ENCODE measurements around the gene POGK.
"Not testable (repeated sequence)": the region's sequence is repeated elsewhere in the genome, so short reads cannot be mapped to it uniquely, and the experiment has no call there.

The POGK gene, protein sequence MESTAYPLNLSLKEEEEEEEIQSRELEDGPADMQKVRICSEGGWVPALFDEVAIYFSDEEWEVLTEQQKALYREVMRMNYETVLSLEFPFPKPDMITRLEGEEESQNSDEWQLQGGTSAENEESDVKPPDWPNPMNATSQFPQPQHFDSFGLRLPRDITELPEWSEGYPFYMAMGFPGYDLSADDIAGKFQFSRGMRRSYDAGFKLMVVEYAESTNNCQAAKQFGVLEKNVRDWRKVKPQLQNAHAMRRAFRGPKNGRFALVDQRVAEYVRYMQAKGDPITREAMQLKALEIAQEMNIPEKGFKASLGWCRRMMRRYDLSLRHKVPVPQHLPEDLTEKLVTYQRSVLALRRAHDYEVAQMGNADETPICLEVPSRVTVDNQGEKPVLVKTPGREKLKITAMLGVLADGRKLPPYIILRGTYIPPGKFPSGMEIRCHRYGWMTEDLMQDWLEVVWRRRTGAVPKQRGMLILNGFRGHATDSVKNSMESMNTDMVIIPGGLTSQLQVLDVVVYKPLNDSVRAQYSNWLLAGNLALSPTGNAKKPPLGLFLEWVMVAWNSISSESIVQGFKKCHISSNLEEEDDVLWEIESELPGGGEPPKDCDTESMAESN

DNA sequence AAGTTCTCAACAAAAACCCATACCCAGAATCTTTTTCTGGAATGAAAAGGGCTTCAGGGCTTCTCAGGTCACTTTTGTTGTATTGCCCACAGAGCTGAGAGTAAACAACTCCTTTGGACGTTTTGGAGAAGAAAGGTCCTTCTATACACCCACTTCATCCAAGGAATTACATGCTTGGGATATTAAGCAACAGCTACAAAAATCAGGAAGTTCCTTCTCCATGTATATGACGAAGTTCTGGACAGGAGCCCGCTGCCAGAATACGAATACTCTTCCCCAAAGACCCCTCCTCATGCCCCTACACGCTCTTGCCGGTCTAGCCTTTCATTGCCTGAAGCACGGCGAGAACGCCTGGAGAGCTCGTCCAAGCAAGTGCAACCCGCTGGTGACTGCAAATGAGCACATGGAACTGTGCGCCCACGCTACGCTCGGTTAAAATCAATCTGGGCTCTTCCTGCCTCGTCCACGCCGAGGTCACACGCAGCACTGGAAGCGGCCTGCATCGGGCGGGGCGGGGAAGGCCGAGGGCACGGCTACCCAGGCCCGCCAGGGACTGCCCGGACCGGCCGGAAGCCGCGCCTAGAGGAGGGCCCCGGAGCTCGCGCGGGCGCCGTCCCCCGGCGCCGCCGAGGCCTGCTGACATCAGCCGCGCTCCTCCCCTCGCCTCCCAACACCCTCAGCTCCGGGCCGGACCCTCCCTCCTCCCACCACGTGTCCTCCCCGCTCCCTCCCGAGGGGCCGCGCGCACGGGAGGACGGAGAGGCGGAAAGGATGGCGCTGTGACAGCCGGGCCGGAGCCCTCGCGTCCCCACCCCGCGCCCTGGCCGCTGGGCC, at the start of gene POGK:
TSS of gene POGK (plus strand) at position 710 of the 834 bp plus-strand sequence. CDS start 1,482 bp downstream, outside the sequence.
- peak; percentile 84 for DNase-seq

DNA sequence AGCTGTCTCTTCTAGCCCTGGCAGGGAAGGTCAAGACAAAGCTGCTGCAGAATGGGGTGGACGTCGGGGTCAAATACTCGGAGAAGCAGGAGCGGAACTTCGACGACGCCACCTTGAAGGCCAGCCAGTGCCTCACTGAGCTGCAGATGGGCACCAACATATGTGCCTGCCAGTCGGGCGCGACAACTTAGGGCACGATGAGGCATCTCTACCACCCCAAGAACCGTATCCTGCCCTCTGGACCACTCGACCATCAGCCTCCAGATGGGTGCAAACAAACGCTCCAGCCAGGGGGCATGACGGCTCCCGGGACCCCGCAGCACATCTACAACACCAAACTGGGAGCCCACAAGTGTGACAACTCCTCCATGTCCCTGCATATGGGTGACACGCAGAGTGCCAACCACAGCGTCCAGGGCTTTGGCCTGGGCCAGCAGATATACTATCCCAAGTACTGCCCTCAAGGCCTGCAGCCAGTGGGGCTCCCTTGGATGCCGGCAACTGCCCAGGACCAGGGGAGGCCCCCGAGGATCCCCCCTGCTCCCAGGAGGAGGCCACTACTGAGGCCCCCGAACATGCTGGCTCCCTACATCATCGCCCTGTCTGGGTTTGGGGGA, 42.5 kb upstream of the POGK start:
- DNase-seq, result no peak

DNA sequence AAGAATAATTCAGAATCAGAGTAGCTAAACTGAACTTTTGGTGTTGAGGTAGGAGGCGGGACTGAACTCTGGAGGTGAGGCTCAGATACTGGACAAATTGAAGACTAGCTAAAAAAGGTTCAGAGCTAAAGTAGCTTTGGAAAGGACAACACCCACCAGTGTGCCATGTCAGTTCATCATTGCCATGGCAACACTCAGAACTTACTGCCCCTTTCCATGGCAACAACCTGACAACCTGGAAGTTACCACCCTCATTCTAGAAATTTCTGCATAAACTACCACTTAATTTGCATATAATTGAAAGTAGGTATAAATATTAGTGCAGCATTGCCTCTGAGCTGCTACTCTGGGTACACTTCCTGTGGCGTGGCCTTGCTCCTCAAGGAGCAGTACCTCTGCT, 30.3 kb upstream of the POGK start:
- no peak for DNase-seq

GRCh38 chr1:166811691-166812090, 27.6 kb upstream of the POGK start:
- no peak for DNase-seq

DNA sequence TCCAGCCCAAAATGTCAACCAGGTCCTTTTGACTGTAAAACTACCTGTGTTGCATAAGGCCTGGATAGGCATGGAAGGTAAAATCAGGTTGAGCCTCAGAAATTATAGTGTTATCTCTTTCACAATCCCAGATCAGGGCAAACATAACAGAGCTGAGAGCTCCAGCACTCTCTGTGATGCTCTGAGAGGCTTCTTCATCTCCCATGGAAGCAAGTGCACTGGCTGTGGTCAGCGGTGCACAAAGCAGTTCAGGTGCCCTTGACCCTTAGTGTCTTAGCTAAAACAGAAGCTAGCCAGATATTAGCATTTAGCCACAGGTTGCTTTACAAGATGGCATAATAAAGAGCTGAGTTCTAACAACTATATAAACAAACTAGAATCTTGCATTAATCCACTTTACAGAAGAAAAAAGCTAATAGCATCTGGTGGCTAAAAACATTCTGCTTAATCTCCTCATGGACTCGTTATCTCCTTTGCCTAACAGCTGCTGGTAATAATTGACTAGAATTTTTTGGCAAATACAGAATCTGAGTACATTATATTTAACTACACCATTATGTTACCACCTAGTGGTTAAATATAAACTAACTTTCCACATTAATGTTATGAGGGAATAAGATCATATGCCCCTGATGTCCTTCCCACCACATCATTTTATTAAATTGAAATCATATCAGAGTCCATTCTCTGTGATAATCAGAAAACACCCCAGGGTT, 25.6 kb upstream of the POGK start:
- no peak for DNase-seq

GRCh38 chr1:166814611-166815010, 24.7 kb upstream of the POGK start:
- DNase-seq, result no peak

DNA sequence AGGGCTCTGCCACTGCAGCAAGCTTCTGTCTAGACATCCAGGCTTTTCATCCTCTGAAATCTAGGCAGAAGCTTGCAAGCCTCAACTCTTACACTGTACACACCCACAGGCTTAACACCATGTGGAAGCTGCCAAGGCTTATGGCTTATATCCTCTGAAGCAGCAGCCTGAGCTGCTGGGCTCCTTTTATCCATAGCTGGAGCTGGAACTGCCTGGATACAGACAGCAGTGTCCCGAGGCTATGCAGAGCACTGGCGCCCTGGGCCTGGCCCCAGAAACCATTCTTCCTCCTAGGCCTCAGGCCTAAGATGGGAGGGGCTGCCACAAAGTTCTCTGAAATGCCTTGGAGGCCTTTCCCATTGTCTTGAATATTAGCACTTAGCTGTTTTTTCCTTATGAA, 19.3 kb upstream of the POGK start:
- no peak for DNase-seq

DNA sequence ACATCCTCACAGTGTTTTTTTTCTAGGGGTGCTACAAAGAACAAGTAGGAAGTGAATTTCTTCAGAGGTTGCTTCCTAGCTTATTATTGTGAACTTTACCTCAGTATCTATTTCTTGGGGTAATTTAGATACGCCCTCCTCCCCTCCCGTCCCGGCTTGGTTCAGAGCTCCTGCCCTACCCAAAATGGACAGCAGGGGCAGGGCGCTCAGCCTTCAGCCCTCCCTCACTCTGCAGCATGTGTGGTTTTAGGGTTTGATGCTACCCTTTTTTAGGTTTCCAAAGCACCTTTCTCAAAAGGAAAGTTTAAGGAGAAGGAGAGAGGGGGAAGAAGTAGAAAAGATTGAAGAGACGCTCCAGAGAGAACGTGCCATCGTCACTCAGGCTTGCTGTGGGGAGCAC, 16.9 kb upstream of the POGK start:
- DNase-seq, result no peak

DNA sequence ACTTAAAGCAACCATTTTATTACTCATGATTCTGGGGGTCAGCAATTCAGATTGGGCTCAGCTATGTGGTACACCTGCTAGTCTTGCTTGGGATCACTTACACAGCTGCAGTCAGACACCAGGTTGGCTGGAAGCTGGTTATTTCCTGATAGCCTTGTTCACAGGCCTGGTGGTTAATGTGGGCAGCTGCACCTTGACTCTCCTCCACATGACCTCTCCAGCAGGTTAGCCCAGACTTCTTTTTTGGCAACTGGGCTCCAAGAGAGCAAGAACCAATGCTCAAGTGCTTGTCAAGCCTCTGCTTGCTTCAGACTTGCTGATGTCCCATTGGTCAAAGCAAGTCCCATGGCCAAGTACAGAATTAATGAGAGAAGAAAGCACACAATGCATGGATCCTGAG, 11.8 kb upstream of the POGK start:
- DNase-seq, result no peak

- not testable (repeated sequence) for DNase-seq
These were observed 9.5 kb upstream of the POGK start for GRCh38 chr1:166829762-166830161.

GRCh38 chr1:166836733-166837132, 2.5 kb upstream of the POGK start:
- DNase-seq, result no peak

DNA sequence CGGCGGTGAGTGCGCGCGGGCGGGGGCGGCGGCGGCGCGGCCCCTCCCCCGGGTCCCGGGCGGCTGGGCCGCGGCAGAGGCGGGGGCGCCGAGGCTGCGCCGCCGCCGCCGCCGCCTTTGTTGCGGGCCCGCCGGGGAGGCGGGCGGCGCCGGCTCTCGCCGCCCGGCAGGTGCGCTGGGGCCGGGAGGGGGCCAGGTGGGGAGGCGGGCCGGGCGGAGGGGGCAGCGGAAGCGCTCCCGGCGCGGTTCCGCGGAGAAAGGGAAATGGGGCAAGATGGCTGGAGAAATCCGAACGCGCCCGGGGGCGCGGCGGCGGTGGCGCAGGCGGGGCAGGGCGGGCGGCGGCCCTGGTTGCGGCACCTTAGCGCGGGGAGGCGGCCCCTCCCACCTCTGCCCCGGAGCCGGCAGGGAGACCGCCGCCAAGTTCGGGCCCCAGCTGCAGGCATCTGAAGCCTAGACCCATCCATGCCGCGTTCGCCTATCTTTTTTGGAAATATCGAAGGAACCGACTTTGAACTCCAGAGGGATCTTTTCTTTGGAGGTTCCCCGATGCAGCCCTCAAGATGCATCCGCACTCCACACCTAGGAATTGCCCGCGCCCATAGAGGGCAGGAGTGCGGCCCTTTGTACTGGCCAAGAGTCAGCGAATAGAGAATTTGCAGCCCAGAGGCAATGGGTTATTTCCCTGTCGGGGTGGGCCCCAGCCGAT, 479 bp downstream of the POGK start:
- peak; percentile 60 for DNase-seq

DNA sequence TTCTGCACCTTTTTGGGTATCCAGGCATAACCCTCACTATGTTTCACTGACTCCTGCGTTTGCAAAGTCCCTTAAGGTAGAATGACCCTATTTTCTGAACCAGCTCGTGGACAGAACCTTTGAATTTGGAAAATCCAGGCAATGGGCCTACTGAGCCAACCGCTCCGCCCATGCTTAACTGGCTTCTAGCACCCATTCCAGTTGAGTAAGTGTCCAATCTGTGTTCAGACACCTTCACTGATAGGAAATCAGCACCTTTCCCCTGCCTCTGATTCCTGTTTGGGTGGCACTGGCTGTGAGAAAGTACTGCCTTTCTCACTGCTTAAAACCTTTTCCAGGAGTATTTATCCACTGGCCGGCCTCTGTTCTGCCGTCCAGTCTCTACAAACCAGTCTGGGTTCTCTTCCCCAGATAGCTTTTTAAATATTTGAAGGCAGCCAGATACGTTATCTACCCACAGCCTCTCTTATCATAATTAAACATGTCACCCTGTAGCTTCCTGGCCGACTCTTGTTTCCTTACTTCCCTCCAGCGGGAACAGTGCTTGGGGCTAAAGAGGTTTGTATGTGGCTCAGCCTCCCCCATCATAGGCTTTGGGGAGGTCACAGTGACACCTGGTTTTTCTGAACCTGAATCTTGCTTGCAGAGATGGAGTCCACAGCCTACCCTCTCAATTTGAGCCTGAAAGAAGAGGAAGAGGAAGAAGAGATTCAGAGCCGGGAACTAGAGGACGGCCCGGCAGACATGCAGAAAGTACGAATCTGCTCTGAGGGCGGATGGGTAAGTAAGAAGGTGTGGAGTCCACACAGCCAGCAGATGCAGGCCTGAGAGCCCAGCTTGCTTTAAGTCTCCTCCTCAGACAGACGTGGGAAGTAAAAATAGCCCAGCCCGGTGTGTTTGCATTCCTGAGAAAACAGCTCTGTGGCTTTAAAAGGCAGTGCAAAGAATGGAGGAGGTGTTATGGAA, 1.3 kb downstream of the POGK start:
- DNase-seq, result no peak

GRCh38 chr1:166843322-166843721, 4.0 kb downstream of the POGK start:
- DNase-seq, result no peak

DNA sequence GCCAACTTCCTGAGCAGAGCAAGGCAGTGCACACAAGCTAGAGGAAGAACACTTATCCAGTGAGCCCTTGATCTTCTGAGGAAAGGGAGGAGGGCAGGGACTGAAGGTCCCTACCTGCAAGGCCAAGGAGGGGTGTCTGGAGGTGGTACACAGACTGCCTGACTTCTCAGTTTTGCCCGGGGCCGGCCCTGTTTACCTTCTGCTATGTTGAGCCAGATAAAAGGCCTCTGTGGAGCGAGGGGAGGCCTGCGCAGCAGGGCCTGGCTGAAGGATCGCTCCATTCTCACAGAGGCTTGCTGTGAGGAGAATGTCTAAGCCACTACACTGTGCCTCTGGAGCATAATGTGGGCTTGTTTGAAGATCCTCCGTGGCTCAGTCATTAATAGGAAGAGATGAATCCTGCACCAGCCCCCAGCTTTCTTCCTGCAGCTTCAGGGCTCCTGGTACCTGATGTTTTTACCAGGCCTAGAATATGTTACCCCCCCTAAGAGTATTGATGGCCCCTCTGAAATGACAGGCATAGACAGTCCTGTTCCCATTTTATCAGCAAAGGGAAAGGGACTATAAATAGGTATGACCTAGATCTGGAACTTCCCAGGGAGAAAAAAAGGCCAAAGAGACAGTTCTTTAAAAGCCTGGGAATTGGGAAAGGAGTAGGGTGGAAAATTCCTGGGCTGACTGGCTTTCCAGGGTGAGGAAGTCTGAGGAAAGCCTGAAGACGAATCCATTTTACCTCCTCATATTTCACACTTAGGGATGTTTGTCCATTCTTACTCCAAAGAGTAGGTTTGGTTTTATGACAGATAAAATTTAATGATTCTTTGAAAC, 4.7 kb downstream of the POGK start:
- DNase-seq, result no peak

GRCh38 chr1:166844791-166845190, 5.5 kb downstream of the POGK start:
- DNase-seq, result no peak

DNA sequence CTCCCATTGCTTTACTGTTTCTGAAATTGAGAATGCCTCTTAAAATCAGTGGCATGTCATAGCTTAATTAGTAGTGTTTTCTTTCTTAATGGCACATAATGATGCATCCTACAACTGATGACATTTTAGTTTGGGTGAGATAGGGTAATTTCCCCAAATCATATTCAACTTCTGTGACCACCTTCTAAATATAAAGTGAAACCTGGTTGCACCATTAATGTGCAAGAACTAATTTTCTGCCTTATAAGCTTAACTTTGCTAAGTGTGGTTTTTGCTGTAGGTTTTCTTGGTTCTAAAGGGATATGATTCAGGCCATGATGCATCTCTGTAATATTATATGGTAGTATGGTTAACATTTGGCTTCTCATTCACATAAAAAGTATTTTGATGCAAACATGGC, 8.9 kb downstream of the POGK start:
- no peak for DNase-seq

GRCh38 chr1:166849135-166849534, 9.9 kb downstream of the POGK start:
- DNase-seq, result no peak

- DNase-seq, result no peak
These were observed 13.6 kb downstream of the POGK start for GRCh38 chr1:166852918-166853317.

- no peak for DNase-seq
These were observed 16.3 kb downstream of the POGK start for GRCh38 chr1:166855558-166855957.

Measured in CD4-positive, alpha-beta T cell treated with Interleukin-10 for 1 hour (primary cell).